Stimulated activated CD8-positive, alpha-beta memory T cell treated with anti-CD3 and anti-CD28 coated beads, Interleukin-7, amount 100 ng/mL, for 4 hours (primary cell): ENCODE measurements around the gene TET2.

Experiments
- DNase-seq, 2 donors: peaks; one replicate each; pipeline ENCODE4 v3.0.0-alpha.2; 2020; ENCODE audit warnings: low read depth in 2 of 2

TET2 gene

DNA sequence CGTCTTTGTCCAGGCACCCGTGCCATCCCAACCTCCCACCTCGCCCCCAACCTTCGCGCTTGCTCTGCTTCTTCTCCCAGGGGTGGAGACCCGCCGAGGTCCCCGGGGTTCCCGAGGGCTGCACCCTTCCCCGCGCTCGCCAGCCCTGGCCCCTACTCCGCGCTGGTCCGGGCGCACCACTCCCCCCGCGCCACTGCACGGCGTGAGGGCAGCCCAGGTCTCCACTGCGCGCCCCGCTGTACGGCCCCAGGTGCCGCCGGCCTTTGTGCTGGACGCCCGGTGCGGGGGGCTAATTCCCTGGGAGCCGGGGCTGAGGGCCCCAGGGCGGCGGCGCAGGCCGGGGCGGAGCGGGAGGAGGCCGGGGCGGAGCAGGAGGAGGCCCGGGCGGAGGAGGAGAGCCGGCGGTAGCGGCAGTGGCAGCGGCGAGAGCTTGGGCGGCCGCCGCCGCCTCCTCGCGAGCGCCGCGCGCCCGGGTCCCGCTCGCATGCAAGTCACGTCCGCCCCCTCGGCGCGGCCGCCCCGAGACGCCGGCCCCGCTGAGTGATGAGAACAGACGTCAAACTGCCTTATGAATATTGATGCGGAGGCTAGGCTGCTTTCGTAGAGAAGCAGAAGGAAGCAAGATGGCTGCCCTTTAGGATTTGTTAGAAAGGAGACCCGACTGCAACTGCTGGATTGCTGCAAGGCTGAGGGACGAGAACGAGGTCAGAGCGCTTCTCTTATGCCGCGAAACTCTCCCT is at the start of gene TET2:
Gene TET2, plus strand, starts transcription at position 601 of the 740 bp plus-strand sequence. CDS start 87,067 bp downstream, outside the sequence.
- DNase-seq, result peak; percentile 73 to 79

DNA sequence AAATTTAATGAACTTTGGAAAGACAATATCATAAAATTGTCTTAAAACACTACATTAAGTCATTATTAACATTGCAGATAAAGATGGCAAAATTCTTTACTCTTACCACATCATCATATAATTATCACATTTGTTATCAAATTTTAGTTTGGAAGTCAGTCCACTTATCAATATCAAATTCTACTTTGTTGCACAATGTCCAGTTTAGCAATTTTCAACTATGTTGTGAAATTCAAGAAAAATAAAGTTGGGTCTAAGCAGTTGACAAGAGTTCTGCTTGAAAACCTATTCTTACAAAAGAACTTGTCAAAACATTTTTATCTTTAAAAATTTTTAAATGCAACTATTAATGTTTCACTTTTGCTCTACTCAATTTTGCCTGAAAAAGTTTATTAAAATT is 44.7 kb upstream of the TET2 start:
- no peak for DNase-seq

DNA sequence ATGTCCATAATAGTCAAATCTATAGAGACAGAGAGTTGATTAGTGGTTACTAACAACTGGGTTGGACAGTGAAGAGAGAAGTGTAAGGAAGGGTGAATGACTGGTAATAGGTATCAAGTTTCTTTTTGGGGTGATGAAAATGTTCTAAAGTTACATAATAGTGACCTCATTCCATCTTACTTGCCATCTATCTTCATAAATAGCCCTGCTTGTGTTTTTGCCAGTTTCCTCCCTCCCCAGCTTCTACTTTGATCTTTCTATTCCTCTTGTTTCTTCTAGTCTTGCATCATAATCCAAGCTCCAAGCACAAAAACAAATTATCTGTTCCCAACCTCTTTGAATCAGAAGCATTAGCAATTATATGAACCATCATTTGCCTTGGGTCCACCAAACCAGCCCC is 40.2 kb upstream of the TET2 start:
- DNase-seq, result no peak

DNA sequence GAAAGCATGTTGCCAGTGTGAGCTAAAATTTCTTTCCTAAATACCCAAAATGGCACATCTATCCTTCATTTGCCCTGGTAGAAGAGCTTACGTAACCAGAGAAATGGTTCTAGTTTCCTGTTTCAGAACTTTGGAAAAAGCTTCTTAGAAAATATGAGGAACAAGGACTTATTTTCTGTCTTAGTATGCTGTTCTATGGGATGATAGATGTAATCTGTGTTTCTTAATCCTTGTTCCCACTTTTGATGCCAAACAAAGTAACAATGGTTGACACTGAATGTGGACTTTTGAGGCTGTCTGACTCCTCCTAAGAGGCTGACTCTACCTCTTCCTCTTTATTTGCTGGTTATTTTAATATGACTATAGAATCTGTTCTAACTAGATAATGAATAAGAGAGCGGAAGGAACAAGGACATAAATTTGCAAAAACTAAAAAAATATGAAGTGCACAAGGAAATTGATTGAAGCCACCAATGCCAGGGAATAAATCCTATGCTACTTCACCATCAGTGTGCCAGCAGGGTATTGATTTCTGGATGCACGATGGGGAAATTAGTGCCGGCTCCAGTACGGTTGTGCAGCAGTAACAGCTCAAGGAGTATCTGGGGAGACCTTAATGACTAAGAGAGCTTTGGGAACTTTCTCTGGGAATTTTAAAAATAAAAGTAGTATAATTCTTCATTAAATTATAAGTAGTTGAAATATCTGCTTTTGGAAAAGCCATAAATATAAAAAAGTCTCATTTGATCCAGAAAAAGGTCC is 39.4 kb upstream of the TET2 start:
- no peak for DNase-seq

DNA sequence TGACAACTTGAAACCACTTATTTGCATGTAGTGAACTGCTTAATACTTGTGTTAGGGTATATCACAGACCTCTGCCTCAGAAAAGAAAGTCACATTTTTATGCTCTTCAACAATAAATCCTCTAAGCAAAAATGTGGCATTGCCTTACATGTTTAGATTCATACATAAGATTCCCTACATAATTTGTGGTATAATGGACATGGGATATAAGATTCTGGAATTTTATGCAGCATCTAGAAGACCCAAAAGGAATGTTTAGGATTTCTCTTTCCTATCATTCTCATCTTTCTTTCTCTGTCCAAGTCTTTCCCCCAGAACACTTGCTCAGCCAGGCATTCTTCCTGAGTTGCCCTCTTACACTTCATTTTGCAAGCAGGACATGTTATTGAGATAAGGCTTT is 37.7 kb upstream of the TET2 start:
- no peak for DNase-seq

DNA sequence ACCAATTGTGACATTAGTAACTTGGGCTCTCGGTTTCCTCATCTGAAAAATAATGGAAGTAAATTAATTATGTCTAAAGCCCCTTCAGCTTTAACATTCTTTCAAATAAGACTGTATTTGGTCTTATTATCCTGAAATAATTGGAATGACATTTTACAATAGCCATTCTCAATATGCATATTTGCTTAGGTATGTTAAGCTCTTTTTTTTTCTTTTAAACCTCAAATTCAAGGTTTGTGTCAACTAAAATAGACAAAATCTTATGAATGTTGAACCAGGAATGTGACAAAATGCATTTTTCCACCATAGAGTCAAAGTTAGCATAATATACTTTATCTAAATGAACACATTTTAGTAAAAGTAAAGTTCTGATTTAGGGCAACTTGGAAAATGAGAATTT is 34.4 kb upstream of the TET2 start:
- no peak for DNase-seq

DNA sequence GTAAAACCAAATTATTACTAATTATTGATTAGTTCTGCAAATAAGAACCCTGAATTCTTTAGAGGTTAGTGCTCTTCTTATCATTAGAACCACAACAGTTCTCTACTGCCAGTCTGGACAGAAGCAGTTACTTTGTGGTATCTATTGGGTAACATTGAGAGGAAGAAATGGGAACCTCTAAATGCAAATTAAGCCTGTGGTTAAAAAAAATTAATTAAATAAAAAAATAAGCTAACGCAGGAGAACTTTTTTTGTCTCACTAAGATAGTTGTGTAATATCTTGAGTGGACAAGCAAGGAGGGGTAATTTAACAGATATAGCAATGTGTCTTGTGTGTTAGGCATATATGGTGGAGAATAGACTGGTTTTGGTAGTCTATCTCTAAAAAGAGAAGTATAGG is 32.9 kb upstream of the TET2 start:
- no peak for DNase-seq

DNA sequence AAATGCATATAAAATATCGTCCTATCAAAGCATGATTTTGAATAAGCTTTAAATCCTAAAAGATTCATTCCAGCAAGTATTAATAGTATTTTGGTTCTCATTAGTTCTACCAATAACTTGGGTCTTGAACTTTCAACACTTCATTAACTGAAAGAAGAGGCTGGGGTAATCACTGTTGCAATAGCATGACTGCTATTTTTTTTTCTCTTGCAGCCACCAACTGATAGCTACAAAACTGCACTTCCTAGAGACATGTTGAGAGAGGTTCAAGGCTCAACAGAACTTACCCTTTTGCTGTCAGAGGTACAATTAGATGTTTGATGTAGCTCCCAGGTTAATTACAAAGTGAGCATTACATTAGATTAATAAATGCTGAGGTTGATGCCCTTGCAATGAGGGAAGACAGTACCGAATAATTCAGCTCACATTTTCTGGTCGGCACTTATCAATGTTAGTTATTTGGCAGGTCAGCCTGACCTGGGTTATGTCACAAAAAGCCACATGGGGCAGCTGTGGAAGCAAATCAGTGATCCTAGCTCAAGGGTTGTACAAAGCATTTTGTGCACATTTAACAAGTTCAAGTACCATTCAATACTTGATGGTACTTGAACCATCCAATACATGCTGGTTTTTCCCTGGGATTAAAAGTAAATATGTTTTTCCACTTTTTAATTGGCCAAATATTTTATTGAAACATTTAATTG is 29.9 kb upstream of the TET2 start:
- no peak for DNase-seq

DNA sequence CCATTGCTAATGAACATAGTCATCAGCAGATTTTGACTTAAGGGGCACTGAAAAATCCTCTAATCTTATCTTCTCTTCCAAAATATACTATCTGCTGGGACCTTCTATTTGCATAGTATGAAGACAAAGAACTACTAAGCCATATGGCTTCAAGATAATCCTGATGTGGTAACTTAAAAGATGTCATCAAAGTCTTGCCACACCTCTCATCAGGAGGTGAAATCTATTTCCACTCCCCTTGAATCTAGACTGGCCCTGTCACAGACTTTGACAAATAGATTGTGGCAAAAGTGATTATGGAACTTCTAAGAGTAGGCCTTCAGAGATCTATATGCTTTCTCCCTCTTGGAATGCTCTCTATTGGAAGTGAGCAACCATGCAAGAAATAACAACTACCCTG is 27.3 kb upstream of the TET2 start:
- no peak for DNase-seq

DNA sequence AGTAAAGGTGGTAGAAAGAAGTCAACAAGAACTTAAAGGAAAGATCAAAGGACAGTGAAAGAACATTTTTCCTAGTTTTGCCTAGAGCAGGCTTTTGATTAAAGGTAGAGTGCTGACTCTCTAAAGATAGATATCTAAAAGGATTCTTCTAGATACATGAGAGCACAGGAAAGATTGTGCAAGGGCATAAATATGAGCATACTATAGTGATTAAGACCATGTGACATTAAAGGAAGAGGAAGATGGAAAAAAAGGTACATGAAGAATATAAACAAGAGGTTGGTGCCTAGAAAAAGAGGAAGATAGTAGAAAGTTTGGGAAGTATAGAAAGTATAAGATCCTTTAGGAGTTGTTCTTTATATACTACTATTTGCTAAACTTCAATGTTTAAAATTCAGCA is 26.1 kb upstream of the TET2 start:
- DNase-seq, result no peak

DNA sequence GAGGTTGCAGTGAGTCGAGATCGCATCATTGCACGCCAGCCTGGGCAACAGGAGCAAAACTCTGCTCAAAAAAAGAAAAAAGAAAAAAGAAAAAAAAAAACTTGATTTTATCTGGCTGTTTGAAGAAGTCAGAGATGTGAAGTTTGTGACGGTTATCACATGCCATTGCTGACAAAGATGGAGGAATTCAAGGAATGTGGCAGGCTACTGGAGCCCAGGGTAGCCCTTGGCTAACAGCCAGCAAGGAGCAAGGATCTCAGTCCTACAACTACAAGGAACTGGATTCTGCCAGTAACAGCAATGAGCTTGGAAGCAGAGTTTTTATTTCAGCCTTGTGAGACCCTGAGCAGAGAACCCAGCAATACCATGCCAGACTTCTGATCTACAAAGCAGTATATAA is 24.3 kb upstream of the TET2 start:
- no peak for DNase-seq

DNA sequence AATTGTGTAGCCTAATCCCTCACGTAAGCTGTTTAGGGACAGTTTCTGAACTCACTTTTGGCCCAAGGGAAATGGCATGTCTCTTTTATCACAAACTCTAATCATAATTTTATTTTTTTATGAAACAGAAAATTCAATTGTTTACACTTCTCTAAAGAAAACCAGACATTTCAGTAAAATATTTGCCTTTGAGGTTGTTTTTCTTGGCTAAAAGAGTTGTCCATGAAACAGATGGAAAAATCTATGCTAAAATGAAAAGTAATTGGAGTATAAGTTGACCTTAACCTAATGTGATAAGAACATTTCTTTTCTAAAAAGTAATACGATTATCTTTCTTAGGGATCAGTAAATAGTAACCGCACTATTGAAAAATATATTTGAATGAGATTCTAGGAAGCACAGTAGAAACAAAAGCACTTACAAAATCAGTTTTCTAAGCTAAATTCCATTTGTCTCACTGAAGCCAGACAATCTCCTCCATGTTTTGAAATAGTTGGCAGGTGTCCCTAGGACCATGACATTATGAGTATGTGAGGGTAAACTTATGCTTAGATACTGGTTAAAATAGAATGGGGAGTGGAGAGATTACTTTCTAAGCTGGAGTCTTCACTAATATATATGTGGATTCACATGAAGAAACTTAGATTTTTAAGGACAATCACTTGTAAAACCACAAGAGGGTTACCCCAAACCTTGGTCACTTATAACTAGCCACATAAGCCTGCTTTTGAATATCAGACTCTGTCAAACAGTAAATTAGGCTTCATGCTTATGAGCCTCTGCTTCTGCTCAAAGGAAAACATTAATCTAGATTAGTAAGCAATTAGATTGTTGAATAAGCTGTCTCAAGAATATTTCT is 20.1 kb upstream of the TET2 start:
- no peak for DNase-seq

DNA sequence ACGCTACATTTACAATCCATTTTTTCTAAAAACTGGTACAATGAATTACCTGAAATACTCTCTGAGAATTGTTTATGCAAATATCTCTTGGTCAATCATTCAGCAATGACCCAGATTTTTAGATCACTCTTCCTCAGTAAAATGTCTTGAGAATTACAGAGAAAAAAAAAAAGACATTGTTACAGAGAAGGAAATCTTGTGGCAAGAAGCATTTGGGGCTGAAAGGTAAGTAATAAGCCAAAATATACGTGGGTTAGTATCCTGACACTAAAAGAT is 19.6 kb upstream of the TET2 start:
- DNase-seq, result no peak

DNA sequence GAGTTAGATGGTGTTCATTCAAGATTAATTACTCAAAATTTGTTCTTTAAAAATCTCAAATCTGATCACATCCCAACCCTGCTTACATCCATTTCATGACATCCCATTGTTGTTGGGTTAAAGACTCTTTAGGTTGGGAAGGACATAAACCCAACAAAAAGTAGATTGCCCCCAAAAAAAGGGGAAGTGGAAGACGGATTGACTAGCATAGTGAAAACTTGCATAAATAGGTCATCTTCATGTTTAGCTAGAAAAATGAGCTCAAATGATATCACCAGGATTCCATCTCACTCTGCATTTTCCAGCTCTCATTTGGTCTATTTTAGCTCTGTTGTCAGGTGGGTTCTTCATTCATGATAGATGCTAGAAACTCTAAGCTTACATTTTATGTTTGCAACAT is 18.5 kb upstream of the TET2 start:
- no peak for DNase-seq

DNA sequence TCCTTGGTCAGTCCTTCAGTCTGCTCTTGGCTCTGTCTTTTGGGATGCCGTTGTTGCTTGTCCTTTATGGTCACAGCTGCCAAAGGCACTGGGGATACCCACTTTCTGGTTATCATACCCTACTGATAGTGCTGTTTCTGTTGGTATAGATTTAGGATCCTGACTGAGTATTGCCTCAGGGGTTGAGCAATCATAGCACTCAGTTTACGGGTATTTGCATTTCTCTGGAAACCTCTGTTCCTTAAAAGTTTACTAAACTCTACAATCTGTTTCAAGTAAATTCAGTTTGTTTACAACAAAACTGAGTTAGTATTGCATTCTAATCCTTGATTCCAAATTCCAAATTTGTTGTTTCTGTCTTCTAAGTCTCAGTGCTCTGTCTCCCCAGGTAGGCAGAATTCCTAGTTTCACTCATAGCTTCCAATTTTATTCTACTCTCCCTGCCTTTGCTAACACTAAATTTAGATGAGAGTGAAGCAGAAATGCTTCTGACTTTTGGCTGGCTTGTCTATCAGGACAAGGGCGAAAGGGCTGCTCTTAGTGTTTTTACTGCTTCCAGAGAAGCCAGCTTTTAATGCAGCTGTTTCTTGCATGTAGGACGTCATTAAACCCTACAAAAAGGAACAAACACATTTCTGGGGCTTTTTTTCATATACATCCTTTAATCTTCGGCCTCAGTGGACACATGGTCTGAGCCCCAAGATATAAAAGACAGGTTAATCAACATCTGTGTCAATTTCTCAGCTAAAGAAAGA is 17.2 kb upstream of the TET2 start:
- DNase-seq, result no peak

DNA sequence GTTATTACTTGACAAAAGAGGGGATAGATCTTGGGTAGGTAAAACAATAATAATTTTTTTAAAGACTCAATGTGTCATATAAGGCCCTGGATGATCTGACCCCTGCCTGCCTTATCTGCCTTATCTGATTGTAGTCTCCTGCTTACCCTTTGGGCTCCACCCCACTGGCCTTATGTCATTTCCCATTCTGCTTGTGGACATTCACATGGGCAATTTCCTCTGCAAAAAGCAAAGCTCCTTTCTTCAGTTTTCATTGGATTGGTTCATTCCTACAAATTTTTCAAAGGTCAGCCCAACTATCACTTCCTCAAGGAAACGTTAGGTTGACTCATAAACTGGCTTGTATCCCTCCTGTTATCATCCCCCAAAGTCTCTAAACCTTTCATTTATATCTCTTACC is 15.7 kb upstream of the TET2 start:
- no peak for DNase-seq

DNA sequence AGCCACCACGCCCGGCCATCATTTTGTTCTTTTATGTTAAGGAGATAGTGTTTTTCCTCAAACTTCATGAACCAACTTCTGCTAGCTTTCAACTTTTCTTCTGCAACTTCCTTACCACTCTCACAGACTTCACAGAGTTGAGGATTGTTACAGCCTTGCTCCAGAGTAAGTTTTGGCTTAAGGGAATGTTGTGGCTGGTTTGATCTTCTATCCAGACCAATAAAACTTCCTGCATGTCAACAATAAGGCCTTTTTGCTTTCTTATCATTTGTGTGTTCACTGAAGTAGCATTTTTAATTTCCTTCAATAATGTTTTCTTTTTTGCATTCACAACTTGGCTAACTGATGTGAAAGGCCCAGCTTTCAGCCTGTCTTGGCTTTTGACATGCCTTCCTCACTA is 12.7 kb upstream of the TET2 start:
- no peak for DNase-seq

DNA sequence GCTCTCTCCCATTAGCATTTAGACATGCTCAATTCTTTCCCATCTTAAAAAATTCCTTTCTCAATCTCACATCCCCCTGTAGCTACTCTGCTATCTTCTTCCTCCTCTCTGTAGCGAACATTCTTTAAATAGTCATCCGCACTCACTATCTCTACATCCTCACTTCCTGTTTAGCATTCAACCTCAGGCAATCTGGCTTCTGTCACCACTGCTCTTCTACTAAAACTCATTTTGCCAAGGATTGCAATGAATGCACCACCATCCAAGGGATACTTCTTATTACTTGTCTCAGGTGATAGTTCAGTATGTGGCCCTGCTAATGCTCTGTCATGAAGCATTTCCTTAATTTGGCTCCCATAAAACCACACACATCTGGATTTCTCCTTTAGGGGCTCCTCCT is 10.9 kb upstream of the TET2 start:
- no peak for DNase-seq

DNA sequence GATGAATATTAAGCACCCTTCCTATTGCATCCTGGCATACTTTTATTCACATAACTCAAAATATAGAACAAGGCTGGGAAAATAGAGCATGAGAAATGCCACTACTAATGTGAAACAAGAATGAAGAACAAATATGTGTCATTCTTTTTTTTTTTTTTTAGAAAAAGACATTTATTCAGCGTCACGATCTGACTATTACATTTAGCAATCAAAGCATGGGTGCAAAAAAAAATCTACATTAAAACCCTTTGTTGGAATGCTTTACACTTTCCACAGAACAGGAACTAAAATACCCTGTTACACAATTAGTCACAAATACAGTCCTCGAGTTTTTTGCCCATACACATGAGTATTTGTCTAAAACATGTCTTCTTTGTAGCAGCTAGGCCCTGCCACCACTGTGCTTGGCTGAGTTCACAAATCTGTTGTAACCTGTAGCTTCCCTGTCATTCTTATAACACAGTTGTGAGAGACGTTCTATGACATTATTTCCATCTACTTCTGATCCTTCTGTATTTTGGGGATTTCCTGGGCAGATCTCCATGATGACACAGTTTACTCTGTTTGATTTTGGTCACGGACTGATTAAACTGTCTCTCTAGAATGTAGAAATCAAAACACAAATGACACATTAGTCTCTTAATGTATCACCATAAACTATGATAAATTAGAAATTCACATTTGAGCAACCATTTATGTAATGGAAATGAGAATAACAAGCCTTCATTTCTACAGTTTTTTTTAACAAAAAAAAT is 9.4 kb upstream of the TET2 start:
- DNase-seq, result no peak

DNA sequence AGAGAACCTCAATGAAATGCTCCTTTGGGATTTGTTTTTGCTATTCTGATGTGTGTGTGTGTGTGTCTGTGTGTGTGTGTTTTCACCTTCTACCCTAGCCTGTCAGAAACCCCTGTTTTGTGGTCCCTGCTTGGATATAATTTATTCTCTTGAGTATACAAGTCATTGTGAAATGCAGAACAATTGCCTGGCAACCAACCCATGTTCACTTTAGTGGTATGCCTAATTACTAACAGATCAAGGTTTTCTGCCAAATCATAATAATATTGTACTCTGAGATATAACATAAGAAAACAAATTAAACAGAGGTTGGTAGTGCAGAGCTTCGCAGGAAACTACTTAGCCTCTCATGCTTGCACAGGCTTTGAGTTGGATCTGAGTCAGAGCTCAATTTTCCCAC is 7.0 kb upstream of the TET2 start:
- no peak for DNase-seq
